Measurements from ENCODE around the gene INSYN1.

The INSYN1 gene

DNA sequence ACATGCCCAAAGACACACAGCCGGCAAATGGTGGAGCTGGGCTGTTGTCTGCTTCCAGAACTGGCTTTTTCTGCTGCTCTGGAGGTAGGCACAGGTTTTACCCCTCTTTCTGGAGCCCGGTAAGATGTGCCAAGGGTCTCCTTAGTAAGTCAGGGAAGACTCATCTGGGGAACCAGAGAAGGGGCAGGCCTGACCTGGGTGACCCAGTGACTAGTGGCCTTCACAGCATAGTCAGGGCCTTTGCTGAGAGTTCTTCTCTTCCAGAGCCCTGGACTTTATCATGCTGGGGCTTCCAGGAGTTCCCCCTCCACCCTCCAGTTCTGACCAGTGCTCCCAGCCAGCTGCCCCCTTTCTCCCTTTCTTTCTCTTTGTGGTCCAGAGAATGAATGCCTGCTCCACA lies 65.8 kb downstream of the INSYN1 start:
- no peak for DNase-seq (ENCODE audit: low read depth in 2 of 2)

DNA sequence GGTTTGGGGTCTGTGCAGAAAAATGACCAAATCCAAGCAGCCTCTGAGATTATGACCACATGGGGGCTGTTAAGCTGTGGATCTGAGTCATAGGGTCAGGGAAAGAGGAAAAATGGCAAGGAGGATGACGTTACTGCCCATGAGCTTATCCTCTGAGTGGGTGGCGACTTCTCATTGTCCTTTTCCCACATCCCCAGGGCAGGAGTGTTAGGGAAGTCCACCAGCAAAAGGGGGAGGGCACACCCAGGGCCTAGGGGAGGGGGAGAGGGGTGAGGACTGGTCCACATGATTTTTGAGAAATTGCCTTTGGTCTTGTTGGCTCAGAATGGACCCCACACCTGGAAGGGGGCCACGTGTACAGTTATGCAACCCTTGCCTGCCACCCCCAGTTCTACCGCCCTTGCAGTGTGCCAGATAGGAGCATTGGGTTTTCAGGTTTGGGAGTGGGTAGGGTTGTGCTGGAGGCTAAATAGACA lies 66.3 kb downstream of the INSYN1 start:
- no peak for DNase-seq (ENCODE audit: low read depth in 2 of 2)

DNA sequence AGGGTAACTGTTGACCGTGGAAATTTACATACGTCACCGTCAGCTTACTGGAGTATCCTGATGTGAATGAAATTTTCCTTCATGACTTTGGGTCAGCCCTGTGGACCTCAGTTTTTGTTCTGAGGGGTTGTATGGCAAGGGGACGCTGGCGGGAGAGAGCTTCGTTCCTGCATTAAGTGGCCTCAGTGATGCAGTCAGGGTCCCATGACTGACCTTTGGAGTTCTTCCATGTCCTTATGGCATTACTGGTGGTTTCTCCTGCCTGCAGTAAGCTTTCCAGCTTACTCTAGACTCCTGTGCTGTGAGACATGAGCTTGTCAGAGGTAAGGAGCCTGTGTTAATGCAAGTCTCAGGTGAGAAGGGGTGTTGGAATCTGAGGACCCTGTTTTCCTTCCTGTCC lies 67.2 kb downstream of the INSYN1 start:
- DNase-seq (ENCODE audit: low read depth in 2 of 2) = no peak

All from stimulated activated CD8-positive, alpha-beta memory T cell treated with anti-CD3 and anti-CD28 coated beads, Interleukin-2, amount 100 ng/mL, for 1 hour (primary cell).